ENCODE results near the gene ATP5F1E.

DNA sequence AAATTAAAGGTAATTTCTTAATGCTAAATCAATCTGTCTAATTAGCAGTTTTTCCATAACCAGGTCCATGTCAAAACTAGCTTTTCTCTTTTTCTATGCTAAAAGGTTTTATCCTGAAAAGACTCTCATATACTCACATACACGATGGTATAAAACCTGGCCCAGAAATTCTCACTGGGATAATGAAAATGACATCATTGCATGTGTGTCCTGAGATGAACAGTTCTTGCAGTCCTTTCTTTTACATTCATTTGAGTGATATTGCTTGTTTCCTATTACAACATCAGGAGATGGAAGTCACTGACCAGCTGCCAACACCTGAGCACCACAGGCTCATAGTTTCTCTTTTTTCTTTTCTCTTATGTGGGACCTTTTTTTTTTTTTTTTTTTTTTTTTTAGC lies 18.3 kb upstream of the ATP5F1E start:
- TF ChIP-seq POLR2AphosphoS5 (IDR thresholded peaks at IDR 0.05; ENCODE audit: low read depth, low read length): no peak
- no peak for TF ChIP-seq POLR2A (IDR thresholded peaks at IDR 0.05; ENCODE audit: low read depth, low read length)

Data from GM12891 (cell line).